HG03520 (cell line): ENCODE results near the gene SEMA3F.
A peak's percentile ranks its signal among the peaks of the same experiment; 100 is the strongest.

Source experiments
- ATAC-seq: cut with Tn5 transposase; IDR thresholded peaks from one replicate; pipeline ENCODE4 v1.9.1; 2021; ENCODE audit warnings: mild to moderate bottlenecking, moderate library complexity; ENCODE audit not compliant: unreplicated experiment

The SEMA3F gene

GRCh38 chr3:50154840-50155490 lies at the start of gene SEMA3F:
SEMA3F (plus strand) TSS chr3:50155324; CDS start chr3:50159623, 4,299 bp downstream.
- ATAC-seq = peak; percentile 62

GRCh38 chr3:50111757-50112156 lies 43.4 kb upstream of the SEMA3F start:
- no peak for ATAC-seq

- no peak for ATAC-seq
Observed at GRCh38 chr3:50112462-50112861, 42.7 kb upstream of the SEMA3F start.

GRCh38 chr3:50117120-50117519 lies 38.0 kb upstream of the SEMA3F start:
- ATAC-seq = no peak

GRCh38 chr3:50118237-50118636 lies 36.9 kb upstream of the SEMA3F start:
- no peak for ATAC-seq

GRCh38 chr3:50119786-50120185 lies 35.3 kb upstream of the SEMA3F start:
- no peak for ATAC-seq

GRCh38 chr3:50120364-50121071 lies 34.6 kb upstream of the SEMA3F start:
- no peak for ATAC-seq

- no peak for ATAC-seq
Observed at GRCh38 chr3:50121072-50122032, 33.8 kb upstream of the SEMA3F start.

GRCh38 chr3:50122071-50122470 lies 33.1 kb upstream of the SEMA3F start:
- no peak for ATAC-seq

- ATAC-seq = no peak
Observed at GRCh38 chr3:50122661-50123391, 32.3 kb upstream of the SEMA3F start.

GRCh38 chr3:50123394-50124051 lies 31.6 kb upstream of the SEMA3F start:
- no peak for ATAC-seq

- ATAC-seq = no peak
Observed at GRCh38 chr3:50124052-50124799, 30.9 kb upstream of the SEMA3F start.

- no peak for ATAC-seq
Observed at GRCh38 chr3:50124800-50125178, 30.3 kb upstream of the SEMA3F start.

GRCh38 chr3:50125541-50126286 lies 29.4 kb upstream of the SEMA3F start:
- ATAC-seq = no peak

- no peak for ATAC-seq
Observed at GRCh38 chr3:50126287-50127211, 28.6 kb upstream of the SEMA3F start.

GRCh38 chr3:50127251-50127691 lies 27.9 kb upstream of the SEMA3F start:
- ATAC-seq = no peak

GRCh38 chr3:50128001-50128400 lies 27.1 kb upstream of the SEMA3F start:
- ATAC-seq = no peak

GRCh38 chr3:50130436-50130835 lies 24.7 kb upstream of the SEMA3F start:
- no peak for ATAC-seq
